ENCODE measurements around the gene LGSN. TPM values are rescaled to one million over a fixed set of nuclear protein-coding genes. Genes with fewer than 3 reads are reported as not detected.

The LGSN gene
- total and polyA plus RNA-seq, 2 of the 8 experiments (the other 6 are each of a cell fraction or from before 2014, with no cell fraction given): 0.08 TPM; not detected in 1

DNA sequence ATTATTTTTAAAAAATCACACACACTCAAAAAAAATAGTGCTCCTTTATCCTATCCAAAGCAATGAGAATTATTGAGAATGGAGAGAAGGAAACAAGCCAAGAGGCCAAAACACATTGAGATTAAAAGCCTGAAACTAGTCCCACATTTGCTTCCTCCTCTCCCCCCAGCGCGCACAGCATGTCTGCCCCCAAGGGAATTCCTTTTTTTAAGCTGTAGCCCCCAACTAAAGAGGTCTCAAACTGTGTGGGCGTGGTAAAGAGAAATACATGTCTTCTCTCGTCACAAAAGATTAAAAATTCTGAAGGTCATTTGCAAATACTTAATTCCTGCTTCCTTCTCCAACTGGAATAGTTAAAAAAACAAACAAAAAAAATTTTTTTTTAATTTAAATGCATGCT is 52.7 kb downstream of the LGSN start:
- H4K20me1 ChIP-seq (replicated peaks in 1 of 2; ENCODE audit: control insufficient read depth in 1 of 2, insufficient read depth in 2 of 2, low read length in 2 of 2): no peaks in the 10 kb centered on the region
- H3K18ac ChIP-seq (ENCODE audit: extremely low read depth, low read length): no peak overlapping the region
- no peak overlapping the region for H4K8ac ChIP-seq (ENCODE audit: extremely low read depth, insufficient read depth, low read length)
- DNase-seq (ENCODE audit: low read depth in 1 of 2, low spot score in 2 of 2) (no peak), FAIRE-seq (no peak)
- H3K9me3 ChIP-seq (ENCODE audit: insufficient read depth in 2 of 2, low read depth in 1 of 2, low read length in 1 of 2): no peaks in the 10 kb centered on the region
- H3K14ac ChIP-seq (ENCODE audit: insufficient read length): no peak overlapping the region
- no peak overlapping the region for H3K56ac ChIP-seq (replicated peaks; ENCODE audit: insufficient read length, low read depth, low read length)
- no peaks in the 10 kb centered on the region for H3K27me3 ChIP-seq (replicated peaks in 1 of 4; ENCODE audit: control insufficient read depth in 3 of 4, extremely low read depth in 1 of 4, insufficient read depth in 3 of 4, low read length in 3 of 4)
- H2BK5ac ChIP-seq (ENCODE audit: low read depth, low read length): no peak overlapping the region
- no peak overlapping the region for H4K5ac ChIP-seq (ENCODE audit: insufficient read length, low read depth, low read length)
- no peaks in the 10 kb centered on the region for H3K79me1 ChIP-seq (ENCODE audit: low read depth, low read length)
- H3K79me2 ChIP-seq (ENCODE audit: control insufficient read depth in 1 of 2, insufficient read depth in 2 of 2, low read length in 2 of 2): no peaks in the 10 kb centered on the region
- no peak overlapping the region for H3K23ac ChIP-seq (ENCODE audit: insufficient read length)
- no peak overlapping the region for H4K91ac ChIP-seq (replicated peaks; ENCODE audit: insufficient read length, low read length)
- WGBS, 2 experiments (ENCODE audit: extremely low coverage in 1 of 2, insufficient coverage in 1 of 2, insufficient read length in 1 of 2, insufficient replicate concordance in 2 of 2, low coverage in 1 of 2, low lambda C conversion rate in 2 of 2, missing lambda C conversion rate in 1 of 2): 60% methylated on average over 4 of the region's 4 CpGs; no CpG with 5 or more reads in 1 of the 2 experiments
- CTCF ChIA-PET (ENCODE audit: partially characterized antibody): interaction anchor here (2.6 kb wide), 1 partner anchor 21 kb away, joined by 11 read pairs; no protein-coding TSS in a partner anchor
- H3K4me3 ChIP-seq (ENCODE audit: extremely low read depth in 1 of 4, insufficient read depth in 2 of 4, low read depth in 3 of 4, low read length in 4 of 4): no peak overlapping the region
- H3K9ac ChIP-seq (replicated peaks in 1 of 4; ENCODE audit: extremely low read depth in 1 of 4, low read depth in 3 of 4, low read length in 3 of 4): no peak overlapping the region
- no peaks in the 10 kb centered on the region for H3K23me2 ChIP-seq (ENCODE audit: low read depth, low read length)
- no peak overlapping the region; the same call in 1 of the 2 replicates for H3K27ac ChIP-seq (ENCODE audit: low read depth, low read length)
- H3K4me2 ChIP-seq (ENCODE audit: insufficient read depth in 1 of 2, low read depth in 2 of 2, low read length in 2 of 2): no peak overlapping the region
- H2AFZ ChIP-seq (ENCODE audit: low read length): no peak overlapping the region
- no peak overlapping the region for H2BK120ac ChIP-seq (replicated peaks; ENCODE audit: low read depth, low read length)
- no peak overlapping the region for H3K4ac ChIP-seq (replicated peaks; ENCODE audit: insufficient read length, low read depth, low read length)
- H2BK12ac ChIP-seq (ENCODE audit: low read depth, low read length): no peak overlapping the region
- no peak overlapping the region for H2BK20ac ChIP-seq (ENCODE audit: low read length)
- H2AK5ac ChIP-seq (ENCODE audit: low read depth, low read length): no peak overlapping the region
- H3K4me1 ChIP-seq (replicated peaks in 1 of 4; ENCODE audit: control insufficient read depth in 3 of 4, insufficient read depth in 4 of 4, low read length in 3 of 4): peaks cover 0 to 3% (median 0%) of the 10 kb centered on the region in 4 experiments; a peak in 1 of 7 replicates
- H3K36me3 ChIP-seq (ENCODE audit: control insufficient read depth in 2 of 4, insufficient read depth in 4 of 4, low read length in 3 of 4): no peaks in the 10 kb centered on the region
- H2BK15ac ChIP-seq (ENCODE audit: low read length): no peak overlapping the region
- POLR2A ChIA-PET (ENCODE audit: partially characterized antibody): no interaction called here
- no peak for TF ChIP-seq GABPA (IDR thresholded peaks at IDR 0.05; ENCODE audit: borderline replicate concordance, insufficient read depth, low read length)
- TF ChIP-seq HDAC6 (IDR thresholded peaks at IDR 0.05; ENCODE audit: low read depth, low read length): no peak
- TF ChIP-seq BCL11A (IDR thresholded peaks at IDR 0.05; ENCODE audit: low read depth in 2 of 2, low read length in 2 of 2): no peak
- TF ChIP-seq HDAC2 (IDR thresholded peaks at IDR 0.05; ENCODE audit: borderline replicate concordance in 1 of 2, low read depth in 2 of 2, low read length in 2 of 2): no peak
- no peak for TF ChIP-seq SIX5 (IDR thresholded peaks at IDR 0.05; ENCODE audit: low read depth, low read length)
- no peak for TF ChIP-seq NANOG (IDR thresholded peaks at IDR 0.05; ENCODE audit: insufficient read depth, low read depth, low read length, poor library complexity, severe bottlenecking)
- no peak for TF ChIP-seq CBX5 (IDR thresholded peaks at IDR 0.05; ENCODE audit: low read depth, low read length)
- no peak for TF ChIP-seq CEBPB (IDR thresholded peaks at IDR 0.05; ENCODE audit: low read depth, low read length)
- TF ChIP-seq CHD1 (IDR thresholded peaks at IDR 0.05; ENCODE audit: low read depth, low read length): no peak
- TF ChIP-seq RNF2 (IDR thresholded peaks at IDR 0.05; ENCODE audit: borderline replicate concordance, low read depth, low read length, missing control alignments, poor library complexity, severe bottlenecking): no peak
- TF ChIP-seq RXRA (IDR thresholded peaks at IDR 0.05; ENCODE audit: insufficient read depth, low read depth, low read length): no peak
- TF ChIP-seq CHD2 (IDR thresholded peaks at IDR 0.05; ENCODE audit: low read length): no peak
- no peak for TF ChIP-seq POLR2AphosphoS5 (IDR thresholded peaks at IDR 0.05; ENCODE audit: low read depth, low read length)
- TF ChIP-seq TBP (IDR thresholded peaks at IDR 0.05; ENCODE audit: low read depth, low read length): no peak
- TF ChIP-seq ZNF274 (IDR thresholded peaks at IDR 0.05; ENCODE audit: borderline replicate concordance, extremely low read depth, low read length): no peak

Measured in H1 (cell line).